ENCODE data around the gene FBXO41. TPM values are rescaled to one million over a fixed set of nuclear protein-coding genes. Genes with fewer than 3 reads are reported as not detected.

Gene FBXO41
- total and polyA plus RNA-seq, 2 experiments from 2014 or later = 0.44 to 1.1 TPM

DNA sequence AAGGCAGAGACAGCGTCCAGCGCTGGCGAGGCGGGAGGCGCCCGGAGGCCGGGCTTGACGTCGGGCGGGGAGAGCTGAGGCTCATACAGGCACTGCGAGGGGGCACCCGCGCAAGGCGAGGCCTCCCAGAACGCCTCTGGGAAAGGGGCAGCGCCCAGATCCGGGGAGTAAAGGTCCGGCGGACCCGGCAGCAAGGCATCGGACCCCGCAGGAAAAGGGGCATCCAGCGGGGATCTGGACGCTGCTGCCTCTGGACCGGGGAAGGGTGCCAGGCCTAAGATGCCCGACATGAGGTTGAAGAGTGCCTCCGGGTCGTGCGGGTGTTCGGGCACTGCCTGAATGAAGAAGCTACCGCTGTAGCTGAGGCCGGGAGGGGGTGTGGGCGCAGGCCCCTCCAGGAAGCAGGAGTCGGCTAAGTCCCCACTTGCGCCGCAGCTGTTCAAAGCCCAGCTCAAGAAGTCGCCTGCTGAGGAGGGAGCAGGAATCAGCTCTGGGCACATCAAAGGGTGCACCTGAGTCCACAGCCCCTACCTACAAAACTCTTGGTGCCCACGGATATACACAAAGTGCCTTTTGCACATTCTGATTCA is 8.1 kb upstream of the FBXO41 start:
- Histone ChIP-seq H3K27ac (no peak overlapping the region), H3F3A (ENCODE audit: insufficient read depth) (no peaks in the 10 kb centered on the region), H3K9ac (no peak overlapping the region), H3K4me2 (ENCODE audit: unreplicated experiment) (no peak overlapping the region), H2AFZ (no peak overlapping the region), H3K4me3 (no peak overlapping the region), H3K9me3 (ENCODE audit: low read depth) (no peaks in the 10 kb centered on the region), H3K4me1 (ENCODE audit: insufficient read depth) (no peaks in the 10 kb centered on the region), H4K20me1 (ENCODE audit: insufficient read depth) (no peaks in the 10 kb centered on the region), H3K79me2 (ENCODE audit: insufficient read depth) (no peaks in the 10 kb centered on the region), H3K9me2 (ENCODE audit: insufficient read depth) (no peaks in the 10 kb centered on the region), H3K36me3 (ENCODE audit: low read depth) (no peaks in the 10 kb centered on the region), H3K27me3 (replicated peaks; ENCODE audit: insufficient read depth) (peaks cover 55% of the 10 kb centered on the region)
- TF ChIP-seq EZH2phosphoT487 (IDR thresholded peaks at IDR 0.05; ENCODE audit: insufficient read depth, low read depth) (no peak), EZH2 (IDR thresholded peaks at IDR 0.05; ENCODE audit: insufficient read depth, poor library complexity, severe bottlenecking) (peak; percentile 90)
- in situ Hi-C loops (cut with MboI) = no loop called here
- no peak for DNase-seq
- WGBS, 2 experiments (ENCODE audit: low coverage in 1 of 2, low lambda C conversion rate in 2 of 2, missing lambda C conversion rate in 2 of 2) = 4% methylated on average over 31 to 37 of the region's 38 CpGs

DNA sequence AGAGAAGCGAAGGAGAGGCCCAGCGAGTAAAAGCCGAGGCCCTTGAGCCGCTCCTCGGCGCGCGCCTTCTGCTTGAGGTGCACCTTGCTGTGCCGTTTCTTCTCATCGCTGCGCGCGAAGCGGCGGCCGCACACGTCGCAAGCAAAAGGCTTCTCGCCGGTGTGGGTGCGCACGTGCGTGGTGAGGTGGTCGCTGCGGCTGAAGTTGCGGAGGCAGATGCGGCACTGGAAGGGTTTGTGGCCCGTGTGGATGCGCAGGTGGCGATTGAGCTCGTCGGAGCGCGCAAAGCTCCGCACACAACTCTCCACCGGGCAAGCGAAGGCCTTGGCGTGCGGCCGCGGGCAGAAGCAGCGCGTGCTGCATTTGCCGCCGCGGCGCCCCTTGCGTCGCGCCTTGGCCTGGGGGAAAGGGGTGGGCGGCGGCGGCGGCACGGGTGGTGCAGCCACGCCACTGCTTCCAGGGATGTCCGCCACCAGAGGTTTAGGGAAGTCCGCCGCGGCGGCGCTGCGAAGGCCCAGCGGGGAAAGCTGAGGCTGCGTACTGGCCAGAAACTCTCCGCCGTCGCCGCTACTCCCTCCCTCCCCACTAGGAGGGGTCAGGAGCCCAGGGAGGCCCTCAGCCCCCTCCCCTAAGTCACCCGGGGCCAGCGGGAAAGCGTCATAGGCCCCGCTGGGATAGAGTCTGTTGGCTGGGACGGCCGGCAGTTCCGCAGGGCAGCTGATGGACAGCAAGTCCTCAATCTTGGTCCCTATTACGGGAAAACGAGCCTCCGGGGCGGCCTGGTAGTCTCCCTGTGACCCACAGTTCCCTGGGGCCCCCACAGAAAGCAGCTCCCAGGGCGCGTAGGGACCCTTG is 7.4 kb upstream of the FBXO41 start:
- TF ChIP-seq EZH2phosphoT487 (IDR thresholded peaks at IDR 0.05; ENCODE audit: insufficient read depth, low read depth) = 0 out of 2 replicates have a peak, but pooled peaks have one; percentile 20
- TF ChIP-seq EZH2 (IDR thresholded peaks at IDR 0.05; ENCODE audit: insufficient read depth, poor library complexity, severe bottlenecking) = no peak
- H3K79me2 ChIP-seq (ENCODE audit: insufficient read depth) = no peaks in the 10 kb centered on the region
- H3K4me1 ChIP-seq (ENCODE audit: insufficient read depth) = no peaks in the 10 kb centered on the region
- peak overlapping the region; percentile 36 for H3K4me2 ChIP-seq (ENCODE audit: unreplicated experiment)
- no peaks in the 10 kb centered on the region for H4K20me1 ChIP-seq (ENCODE audit: insufficient read depth)
- no peak for DNase-seq
- WGBS, 2 experiments (ENCODE audit: low coverage in 1 of 2, low lambda C conversion rate in 2 of 2, missing lambda C conversion rate in 2 of 2) = 5 to 6% methylated on average over 73 to 79 of the region's 82 CpGs
- 0 out of 2 replicates have a peak overlapping the region, but pooled peaks have one; percentile 28 for H3K4me3 ChIP-seq
- no peak overlapping the region for H2AFZ ChIP-seq
- no peak overlapping the region for H3K9ac ChIP-seq
- H3K36me3 ChIP-seq (ENCODE audit: low read depth) = no peaks in the 10 kb centered on the region
- in situ Hi-C loops (cut with MboI) = no loop called here
- peaks cover 56% of the 10 kb centered on the region for H3K27me3 ChIP-seq (replicated peaks; ENCODE audit: insufficient read depth)
- no peaks in the 10 kb centered on the region for H3K9me2 ChIP-seq (ENCODE audit: insufficient read depth)
- no peaks in the 10 kb centered on the region for H3F3A ChIP-seq (ENCODE audit: insufficient read depth)
- H3K9me3 ChIP-seq (ENCODE audit: low read depth) = no peaks in the 10 kb centered on the region
- H3K27ac ChIP-seq = no peak overlapping the region

- Histone ChIP-seq H3K27me3 (replicated peaks; ENCODE audit: insufficient read depth) (peaks cover 54% of the 10 kb centered on the region), H3K4me3 (0 out of 2 replicates have a peak overlapping the region, but pooled peaks have one; percentile 28), H4K20me1 (ENCODE audit: insufficient read depth) (no peaks in the 10 kb centered on the region)
Measured at GRCh38 chr2:73291093-73291460, 6.8 kb upstream of the FBXO41 start.

GRCh38 chr2:73290049-73290839 is 6.0 kb upstream of the FBXO41 start:
- Histone ChIP-seq H3K9me2 (ENCODE audit: insufficient read depth) (no peaks in the 10 kb centered on the region), H3K79me2 (ENCODE audit: insufficient read depth) (no peaks in the 10 kb centered on the region), H4K20me1 (ENCODE audit: insufficient read depth) (no peaks in the 10 kb centered on the region), H3K9me3 (ENCODE audit: low read depth) (no peaks in the 10 kb centered on the region), H2AFZ (no peak overlapping the region), H3K36me3 (ENCODE audit: low read depth) (no peaks in the 10 kb centered on the region), H3K4me2 (ENCODE audit: unreplicated experiment) (no peak overlapping the region), H3K27ac (no peak overlapping the region), H3K27me3 (replicated peaks; ENCODE audit: insufficient read depth) (peaks cover 47% of the 10 kb centered on the region), H3K4me3 (no peak overlapping the region), H3K4me1 (ENCODE audit: insufficient read depth) (no peaks in the 10 kb centered on the region), H3K9ac (no peak overlapping the region), H3F3A (ENCODE audit: insufficient read depth) (no peaks in the 10 kb centered on the region)
- TF ChIP-seq EZH2 (IDR thresholded peaks at IDR 0.05; ENCODE audit: insufficient read depth, poor library complexity, severe bottlenecking) (no peak), EZH2phosphoT487 (IDR thresholded peaks at IDR 0.05; ENCODE audit: insufficient read depth, low read depth) (no peak)
- peak; percentile 63 for DNase-seq
- in situ Hi-C loops (cut with MboI) = no loop called here
- WGBS, 2 experiments (ENCODE audit: low coverage in 1 of 2, low lambda C conversion rate in 2 of 2, missing lambda C conversion rate in 2 of 2) = 42 to 43% methylated on average over 6 of the region's 6 CpGs

More at GRCh38 chr2:73291093-73291460, 6.8 kb upstream of the FBXO41 start:
- peak; percentile 71 for DNase-seq
- TF ChIP-seq EZH2phosphoT487 (IDR thresholded peaks at IDR 0.05; ENCODE audit: insufficient read depth, low read depth) (no peak), EZH2 (IDR thresholded peaks at IDR 0.05; ENCODE audit: insufficient read depth, poor library complexity, severe bottlenecking) (no peak)
- Histone ChIP-seq H3K4me2 (ENCODE audit: unreplicated experiment) (peak overlapping the region; percentile 36), H3K9ac (no peak overlapping the region), H3K36me3 (ENCODE audit: low read depth) (no peaks in the 10 kb centered on the region), H3K79me2 (ENCODE audit: insufficient read depth) (no peaks in the 10 kb centered on the region), H3K4me1 (ENCODE audit: insufficient read depth) (no peaks in the 10 kb centered on the region), H3K9me2 (ENCODE audit: insufficient read depth) (no peaks in the 10 kb centered on the region), H3K27ac (no peak overlapping the region), H3K9me3 (ENCODE audit: low read depth) (no peaks in the 10 kb centered on the region), H2AFZ (no peak overlapping the region), H3F3A (ENCODE audit: insufficient read depth) (no peaks in the 10 kb centered on the region)
- 1 to 3% methylated on average over 33 to 34 of the region's 34 CpGs for WGBS, 2 experiments (ENCODE audit: low coverage in 1 of 2, low lambda C conversion rate in 2 of 2, missing lambda C conversion rate in 2 of 2)
- in situ Hi-C loops (cut with MboI) = no loop called here
